ENCODE results near the gene RERE. TPM values are rescaled to one million over a fixed set of nuclear protein-coding genes. Genes with fewer than 3 reads are reported as not detected.

Gene RERE
- total and polyA plus RNA-seq, 2 donors (not counting 3 experiments of a cell fraction or from before 2014, with no cell fraction given): 14.1 to 113 TPM

DNA sequence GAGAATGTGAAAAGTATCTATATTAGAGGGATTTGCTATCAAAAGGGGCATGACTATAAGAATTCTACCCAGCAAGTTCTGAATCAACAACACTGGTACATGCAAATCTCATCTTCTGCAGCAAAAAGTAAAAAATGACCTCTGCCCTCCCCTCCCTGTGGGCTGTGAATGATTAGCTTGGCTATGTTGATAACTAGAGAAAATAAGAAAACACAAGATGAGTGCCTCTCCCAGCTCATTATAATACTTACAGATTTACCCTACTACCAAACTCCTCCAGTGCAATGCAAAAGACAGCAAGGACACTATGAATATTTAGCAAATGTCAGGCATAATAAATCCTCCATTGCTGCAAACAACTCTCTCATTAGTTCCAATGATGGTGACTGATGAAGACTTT, 397.1 kb downstream of the RERE start:
- ChIA-PET POLR2A (no interaction called here), CTCF (interaction anchor here (1.1 to 3.6 kb wide), 4 partner anchors 8 to 307 kb away, joined by 3 to 28 read pairs (median 4); no protein-coding TSS in a partner anchor)
- Histone ChIP-seq H3K4me2 (ENCODE audit: insufficient read depth, low read length) (no peak overlapping the region), H3K9me3 (replicated peaks; ENCODE audit: control insufficient read depth, insufficient read depth, low read length) (no peaks in the 10 kb centered on the region), H3K27ac (ENCODE audit: insufficient read depth, low read depth, low read length) (no peak overlapping the region), H3K79me2 (ENCODE audit: control insufficient read depth, insufficient read depth, low read length) (peaks cover 65% of the 10 kb centered on the region), H3K27me3 (ENCODE audit: control insufficient read depth in 2 of 2, insufficient read depth in 2 of 2, low read length in 2 of 2) (no peaks in the 10 kb centered on the region), H3K4me1 (ENCODE audit: control insufficient read depth, extremely low read depth, insufficient read depth, low read length) (peaks cover 30% of the 10 kb centered on the region), H3K36me3 (ENCODE audit: control insufficient read depth in 2 of 2, extremely low read depth in 1 of 2, insufficient read depth in 2 of 2, low read length in 2 of 2) (peaks cover 6 to 14% of the 10 kb centered on the region in 2 experiments), H4K20me1 (replicated peaks; ENCODE audit: control insufficient read depth, extremely low read depth, insufficient read depth, low read length) (no peaks in the 10 kb centered on the region), H3K9ac (replicated peaks; ENCODE audit: extremely low read depth, insufficient read depth, low read length) (no peak overlapping the region), H2AFZ (ENCODE audit: low read depth, low read length) (no peak overlapping the region), H3K9me1 (replicated peaks; ENCODE audit: control insufficient read depth, extremely low read depth, insufficient read depth, low read length) (no peaks in the 10 kb centered on the region), H3K4me3 (replicated peaks in 1 of 3; ENCODE audit: insufficient read depth in 1 of 3, low read depth in 1 of 3, low read length in 3 of 3) (no peak overlapping the region)
- no peak for DNase-seq (ENCODE audit: low read depth, low spot score)
- TF ChIP-seq EZH2 (IDR thresholded peaks at IDR 0.05; ENCODE audit: borderline replicate concordance, low read depth, low read length, severe bottlenecking) (no peak), GATA2 (IDR thresholded peaks at IDR 0.05; ENCODE audit: insufficient read depth, insufficient read length, low read depth, low read length) (no peak), JUN (IDR thresholded peaks at IDR 0.05; ENCODE audit: borderline replicate concordance, insufficient read depth, insufficient read length, low read depth) (no peak), MYC (IDR thresholded peaks at IDR 0.05; ENCODE audit: low read depth, low read length) (no peak), POLR2A (IDR thresholded peaks at IDR 0.05; ENCODE audit: low read depth, low read length) (no peak), FOS (IDR thresholded peaks at IDR 0.05; ENCODE audit: borderline replicate concordance, insufficient read depth, low read length) (no peak), POLR2AphosphoS5 (IDR thresholded peaks at IDR 0.05; ENCODE audit: insufficient read depth, low read depth, low read length) (no peak)
- TF ChIP-seq, protein P1, sequence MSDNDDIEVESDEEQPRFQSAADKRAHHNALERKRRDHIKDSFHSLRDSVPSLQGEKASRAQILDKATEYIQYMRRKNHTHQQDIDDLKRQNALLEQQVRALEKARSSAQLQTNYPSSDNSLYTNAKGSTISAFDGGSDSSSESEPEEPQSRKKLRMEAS (IDR thresholded peaks at IDR 0.05; ENCODE audit: insufficient read depth, insufficient read length): no peak
- TF ChIP-seq, protein P2, sequence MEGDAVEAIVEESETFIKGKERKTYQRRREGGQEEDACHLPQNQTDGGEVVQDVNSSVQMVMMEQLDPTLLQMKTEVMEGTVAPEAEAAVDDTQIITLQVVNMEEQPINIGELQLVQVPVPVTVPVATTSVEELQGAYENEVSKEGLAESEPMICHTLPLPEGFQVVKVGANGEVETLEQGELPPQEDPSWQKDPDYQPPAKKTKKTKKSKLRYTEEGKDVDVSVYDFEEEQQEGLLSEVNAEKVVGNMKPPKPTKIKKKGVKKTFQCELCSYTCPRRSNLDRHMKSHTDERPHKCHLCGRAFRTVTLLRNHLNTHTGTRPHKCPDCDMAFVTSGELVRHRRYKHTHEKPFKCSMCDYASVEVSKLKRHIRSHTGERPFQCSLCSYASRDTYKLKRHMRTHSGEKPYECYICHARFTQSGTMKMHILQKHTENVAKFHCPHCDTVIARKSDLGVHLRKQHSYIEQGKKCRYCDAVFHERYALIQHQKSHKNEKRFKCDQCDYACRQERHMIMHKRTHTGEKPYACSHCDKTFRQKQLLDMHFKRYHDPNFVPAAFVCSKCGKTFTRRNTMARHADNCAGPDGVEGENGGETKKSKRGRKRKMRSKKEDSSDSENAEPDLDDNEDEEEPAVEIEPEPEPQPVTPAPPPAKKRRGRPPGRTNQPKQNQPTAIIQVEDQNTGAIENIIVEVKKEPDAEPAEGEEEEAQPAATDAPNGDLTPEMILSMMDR (IDR thresholded peaks at IDR 0.05; ENCODE audit: extremely low read depth in 1 of 2, insufficient read depth in 1 of 2, low read depth in 1 of 2, low read length in 2 of 2): no peak
- intact Hi-C loops (cut with micrococcal nuclease) (loop anchor here (5.0 to 10.0 kb wide), 2 partner anchors 252 to 434 kb away; no protein-coding TSS in a partner anchor), dilution Hi-C loops (cut with MboI; ENCODE audit: extremely low pct_ligation_motif_present, low sequenced_read_pairs) (no loop called here)
- BruUV-seq (replicated peaks): no TSS peak
- FAIRE-seq: no peak
